Astrocyte of the cerebellum (primary cell): Measurements from ENCODE around the gene PCCA.

ENCODE experiments used
- DNase-seq: peaks from one replicate; pipeline ENCODE4 v3.0.0-alpha.2; 2011; ENCODE audit warnings: low read depth
- H3K4me3 ChIP-seq: 2 replicates; pipeline ENCODE4 v1.5.1; 2011; ENCODE audit warnings: mild to moderate bottlenecking, low read depth, low read length, moderate library complexity
- CTCF ChIP-seq: IDR thresholded peaks from 2 replicates; pipeline ENCODE4 v1.5.1; 2012; ENCODE audit warnings: low read length, low read depth, moderate library complexity, mild to moderate bottlenecking; ENCODE audit errors: missing control alignments
- in situ Hi-C: cut with HindIII; loops from 2 replicates; pipeline ENCODE4 v1.10.0; 2017; ENCODE audit warnings: low sequenced_read_pairs

Gene PCCA

GRCh38 chr13:100547791-100548201, 458.9 kb downstream of the PCCA start:
- no peak for TF ChIP-seq CTCF
- no peak for DNase-seq
- H3K4me3 ChIP-seq: no peak overlapping the region
- in situ Hi-C loops: no loop called here

- in situ Hi-C loops: no loop called here
- no peak for DNase-seq
- TF ChIP-seq CTCF: no peak
- H3K4me3 ChIP-seq: no peak overlapping the region
Measured at GRCh38 chr13:100549316-100549715, 460.4 kb downstream of the PCCA start.

DNA sequence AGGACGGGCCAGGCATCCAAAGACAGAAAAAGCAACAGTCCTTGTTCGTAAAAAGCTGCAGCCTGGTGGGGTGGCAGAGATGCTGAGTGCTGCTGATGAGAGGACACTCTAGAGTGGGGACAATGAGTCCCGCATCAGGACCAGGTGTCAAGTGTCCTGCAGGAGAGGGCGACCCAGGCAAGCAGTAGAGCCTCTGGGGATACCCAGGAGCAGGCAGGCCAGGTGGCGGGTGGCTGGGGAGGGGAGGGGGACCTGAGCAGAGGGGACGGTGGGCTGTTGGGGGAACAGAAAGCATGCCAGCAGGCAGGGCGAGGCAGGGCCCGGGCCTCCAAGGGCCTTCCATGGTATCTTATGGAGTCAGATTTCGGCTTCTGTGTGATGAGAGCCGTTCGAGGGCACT, 463.9 kb downstream of the PCCA start:
- DNase-seq: no peak
- in situ Hi-C loops: no loop called here
- no peak overlapping the region for H3K4me3 ChIP-seq
- no peak for TF ChIP-seq CTCF

GRCh38 chr13:100559886-100560285, 471.0 kb downstream of the PCCA start:
- DNase-seq: no peak
- in situ Hi-C loops: loop anchor here (5.0 kb wide), 1 partner anchor 557 kb away; no protein-coding TSS in a partner anchor
- no peak overlapping the region for H3K4me3 ChIP-seq
- no peak for TF ChIP-seq CTCF

DNA sequence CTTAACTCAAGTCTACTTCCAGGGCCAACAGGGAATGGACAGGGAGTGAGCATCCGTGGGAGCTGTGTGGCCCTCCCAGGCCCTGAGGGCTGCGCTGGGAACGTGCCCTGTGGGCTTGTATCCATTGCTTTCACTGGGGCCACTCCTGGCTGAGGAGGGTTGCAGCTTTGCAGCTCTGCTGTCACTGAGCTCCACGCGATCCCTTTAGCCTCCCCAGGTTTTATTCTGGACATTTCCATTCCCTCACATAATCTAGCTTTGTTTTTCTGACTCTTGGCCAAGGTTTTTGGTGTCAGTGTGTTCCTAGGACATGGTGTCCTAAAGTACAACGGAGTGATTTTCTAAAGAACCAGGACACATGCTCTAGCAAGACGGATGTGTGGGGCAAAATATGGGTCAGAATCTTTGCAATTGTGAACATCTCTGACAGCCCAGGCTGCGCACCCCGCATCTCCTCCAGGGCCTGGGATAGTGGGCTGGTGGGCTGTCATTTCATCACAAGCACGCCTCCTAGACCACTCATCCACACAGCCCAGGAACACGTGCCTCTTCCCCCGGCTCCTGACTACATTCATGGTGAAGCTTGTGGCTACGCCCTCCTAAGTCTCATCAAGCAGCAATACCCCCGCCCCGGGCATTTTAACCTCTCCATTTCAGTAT, 471.7 kb downstream of the PCCA start:
- H3K4me3 ChIP-seq: no peak overlapping the region
- in situ Hi-C loops: loop anchor here (5.0 kb wide), 1 partner anchor 557 kb away; no protein-coding TSS in a partner anchor
- DNase-seq: no peak
- no peak for TF ChIP-seq CTCF

- no peak for DNase-seq
- in situ Hi-C loops: loop anchor here (5.0 kb wide), 1 partner anchor 556 kb away; no protein-coding TSS in a partner anchor
- TF ChIP-seq CTCF: no peak
- no peak overlapping the region for H3K4me3 ChIP-seq
Measured at GRCh38 chr13:100561158-100561499, 472.2 kb downstream of the PCCA start.
